Limb (tissue), 2 donors: ENCODE data around the gene ZNF664.

Source experiments
- DNase-seq, 2 donors: peaks; one replicate each; pipeline ENCODE4 v3.0.0-alpha.2; 2016; ENCODE audit errors: extremely low spot score in 2 of 2

The ZNF664 gene

DNA sequence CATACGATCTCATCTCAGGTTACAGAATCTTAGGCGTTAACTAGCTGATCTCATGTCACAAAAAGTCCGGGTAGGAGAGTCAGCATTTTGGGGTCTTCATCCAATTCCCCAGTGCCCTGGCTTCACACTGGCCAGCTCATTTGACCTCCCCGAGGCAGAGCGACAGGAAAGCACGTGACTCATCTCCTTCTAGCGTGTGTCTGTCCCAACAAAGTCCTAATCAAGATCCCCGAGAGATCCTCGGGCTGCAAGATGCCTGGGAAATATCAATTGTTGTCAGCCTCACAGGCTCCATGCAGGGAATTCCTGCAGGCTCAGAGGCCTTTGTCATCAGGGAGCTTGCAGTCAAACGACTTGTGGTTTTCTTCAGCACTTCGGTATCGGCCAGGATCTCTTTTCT lies 57.5 kb downstream of the ZNF664 start:
- DNase-seq: no peak

GRCh38 chr12:124031058-124031457 lies 58.0 kb downstream of the ZNF664 start:
- DNase-seq: no peak

- peak; percentile 57 to 74 for DNase-seq
These were observed 59.4 kb downstream of the ZNF664 start for GRCh38 chr12:124032265-124032886.

DNA sequence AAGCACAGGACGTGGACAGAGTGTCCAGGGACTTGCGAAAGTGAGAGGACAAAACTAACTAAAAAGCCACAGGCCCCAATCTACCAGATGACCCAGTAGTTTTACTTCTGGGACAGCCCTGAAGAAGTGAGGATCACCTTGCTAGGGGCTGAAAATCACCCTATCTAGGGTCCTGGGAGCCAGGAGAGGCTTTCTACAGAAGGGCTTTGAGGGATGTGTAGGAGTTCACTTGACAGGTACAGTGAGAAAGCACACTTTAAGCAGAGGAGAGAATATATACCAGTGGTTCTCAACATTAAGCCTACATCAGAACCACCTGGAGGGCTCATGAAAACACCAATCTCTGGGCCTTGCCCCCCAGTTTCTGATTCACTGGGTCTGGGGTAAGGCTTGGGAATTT lies 60.8 kb downstream of the ZNF664 start:
- no peak for DNase-seq

GRCh38 chr12:124034297-124034696 lies 61.3 kb downstream of the ZNF664 start:
- no peak for DNase-seq

DNA sequence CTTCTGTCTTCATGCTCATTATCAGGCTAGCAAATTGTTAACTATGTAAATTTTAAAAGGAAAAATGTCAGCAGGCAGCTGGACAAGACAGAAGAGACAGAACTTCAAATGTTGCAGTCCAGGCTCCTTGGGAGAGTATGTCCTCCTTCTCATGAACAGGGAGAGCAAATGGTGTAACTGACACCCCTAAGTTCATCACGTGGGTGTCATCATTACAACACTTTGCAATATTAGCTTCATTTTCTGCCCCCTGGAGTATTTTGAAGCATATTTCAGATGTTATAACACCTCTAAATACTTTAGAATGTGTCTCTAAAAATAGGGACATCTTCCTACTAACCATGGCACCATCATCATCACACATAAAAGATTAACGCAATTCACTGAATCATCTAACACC lies 62.1 kb downstream of the ZNF664 start:
- DNase-seq: no peak

DNA sequence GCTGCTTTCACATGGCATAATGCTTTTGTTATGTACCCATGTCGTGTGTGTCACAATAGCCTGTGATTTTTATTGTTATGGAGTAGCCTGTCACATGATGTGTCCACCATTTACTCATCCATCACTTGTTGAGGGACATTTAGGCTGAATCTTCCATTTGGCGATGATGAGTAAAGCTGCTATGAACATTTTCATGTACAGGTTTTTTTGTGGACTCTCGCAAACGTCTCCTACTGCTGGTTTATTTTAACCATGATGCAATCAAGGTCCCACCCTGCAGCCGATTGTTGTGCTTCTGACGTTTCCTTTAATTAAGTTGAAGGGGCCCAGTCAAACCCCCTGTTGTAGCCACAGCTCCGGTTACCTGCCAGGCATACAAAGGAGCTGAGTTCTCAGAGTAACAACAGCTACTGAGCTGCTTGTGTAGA lies 63.2 kb downstream of the ZNF664 start:
- DNase-seq: no peak

GRCh38 chr12:124036657-124037109 lies 63.7 kb downstream of the ZNF664 start:
- peak; percentile 68 to 79 for DNase-seq

DNA sequence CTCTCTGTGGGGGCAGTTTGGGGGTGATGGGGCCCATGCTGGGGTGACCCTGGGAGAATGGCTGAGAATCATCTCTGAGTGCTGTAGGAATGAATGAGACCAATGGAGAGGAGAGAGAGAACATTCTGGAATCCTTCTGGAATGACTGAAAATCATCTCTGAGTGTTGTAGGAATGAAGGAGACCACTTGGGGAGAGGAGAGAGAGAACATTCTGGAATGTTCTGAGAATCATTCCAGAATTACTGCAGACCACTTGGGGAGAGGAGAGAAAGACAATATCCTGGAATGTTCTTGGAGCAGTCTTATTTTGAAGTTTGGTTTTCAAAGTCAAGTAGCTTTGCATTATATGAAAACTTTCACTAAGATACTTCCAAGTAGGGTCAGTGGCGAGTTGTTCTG lies 64.3 kb downstream of the ZNF664 start:
- no peak for DNase-seq

DNA sequence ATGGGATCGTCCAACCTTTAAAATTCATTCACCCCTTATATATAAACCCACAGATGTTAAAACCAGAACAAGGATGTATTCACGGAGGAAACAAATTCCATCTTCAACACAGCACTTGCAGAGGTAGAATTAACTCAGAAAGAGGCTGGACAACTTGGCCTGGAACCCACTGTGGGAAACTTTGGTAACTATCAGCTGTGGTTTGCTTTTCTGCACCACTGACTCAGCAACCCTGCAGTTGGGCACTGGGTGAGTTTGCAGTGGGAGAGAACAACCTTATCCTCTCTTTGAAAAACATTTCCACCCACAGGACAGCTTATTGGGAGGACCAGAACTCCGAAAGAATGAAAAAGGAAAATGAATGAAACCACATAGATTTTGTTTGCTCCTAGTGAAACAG lies 66.3 kb downstream of the ZNF664 start:
- DNase-seq: no peak

DNA sequence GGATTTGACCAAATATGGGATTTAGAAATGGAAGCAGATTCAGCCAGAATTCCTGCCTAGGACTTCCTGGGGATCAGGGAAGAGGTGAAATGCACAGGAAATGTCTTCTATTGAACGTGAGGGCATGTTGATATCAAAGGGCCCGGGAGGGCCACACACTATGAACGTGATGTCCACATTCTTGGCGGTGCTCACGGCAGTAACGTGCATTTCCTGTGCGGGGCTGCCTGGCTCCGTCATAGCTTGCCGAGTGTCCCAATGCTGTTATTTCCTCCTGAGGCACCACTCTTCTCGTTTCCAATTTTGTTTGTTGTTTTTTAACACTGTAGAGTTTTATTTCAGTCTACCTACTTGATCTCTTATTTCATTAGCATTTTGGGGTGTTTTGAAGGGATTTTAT lies 67.3 kb downstream of the ZNF664 start:
- DNase-seq: no peak

DNA sequence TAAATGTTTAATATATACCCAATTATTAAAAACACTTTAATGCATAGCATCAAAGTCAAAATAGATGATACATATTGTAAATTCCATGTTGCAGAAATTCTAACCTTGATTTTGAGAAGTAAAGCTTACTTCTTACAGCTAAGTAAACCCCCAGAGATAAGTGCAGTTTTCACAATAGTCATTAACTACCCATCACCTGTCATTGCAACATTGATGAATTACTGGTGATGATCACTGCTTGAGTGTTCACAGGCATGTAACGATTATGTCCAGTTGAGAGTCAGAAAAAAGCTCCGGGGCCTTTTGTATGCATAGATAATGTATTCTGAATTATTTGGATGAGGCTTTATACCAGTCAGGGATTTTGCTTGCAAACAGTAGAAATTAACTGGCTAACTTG lies 67.7 kb downstream of the ZNF664 start:
- no peak for DNase-seq

DNA sequence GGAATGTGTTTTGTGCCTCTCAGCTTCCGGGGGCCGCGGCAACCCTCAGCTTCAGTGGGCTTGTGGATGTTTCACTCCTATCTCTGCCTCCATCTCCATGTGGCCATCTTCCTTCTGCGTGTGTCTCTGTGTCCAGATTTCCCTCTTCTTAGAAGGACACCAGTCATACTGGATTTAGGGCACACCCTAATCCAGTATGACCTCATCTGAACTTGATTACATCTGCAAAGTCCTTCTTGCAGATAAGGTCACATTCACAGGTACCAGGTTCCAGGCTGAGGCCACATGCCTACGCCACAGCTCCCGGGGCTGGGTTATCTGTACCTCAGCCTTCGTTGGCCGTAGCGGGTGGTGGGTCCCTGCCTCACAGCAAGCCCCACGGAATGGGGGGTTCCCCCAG lies 68.9 kb downstream of the ZNF664 start:
- DNase-seq: no peak

DNA sequence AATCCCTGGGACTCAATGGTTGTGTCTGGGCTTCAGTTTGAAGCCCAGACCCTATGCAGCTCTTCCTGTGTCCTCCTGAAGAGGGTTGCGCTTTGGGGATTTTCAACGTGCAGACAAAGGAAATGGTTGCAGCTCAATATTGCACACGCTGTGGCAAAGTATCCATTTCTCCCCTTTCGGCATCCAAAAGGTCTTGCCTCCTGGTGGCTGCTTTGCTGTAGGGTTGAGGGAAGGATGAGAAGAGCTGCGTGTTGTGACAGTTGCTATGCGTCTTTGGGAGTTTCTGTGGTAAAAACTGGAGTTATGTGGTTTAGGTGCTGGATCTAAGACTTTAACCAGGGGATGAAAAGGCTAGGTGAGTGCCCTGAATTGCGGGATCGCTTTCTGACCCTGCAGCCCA lies 71.0 kb downstream of the ZNF664 start:
- no peak for DNase-seq

DNA sequence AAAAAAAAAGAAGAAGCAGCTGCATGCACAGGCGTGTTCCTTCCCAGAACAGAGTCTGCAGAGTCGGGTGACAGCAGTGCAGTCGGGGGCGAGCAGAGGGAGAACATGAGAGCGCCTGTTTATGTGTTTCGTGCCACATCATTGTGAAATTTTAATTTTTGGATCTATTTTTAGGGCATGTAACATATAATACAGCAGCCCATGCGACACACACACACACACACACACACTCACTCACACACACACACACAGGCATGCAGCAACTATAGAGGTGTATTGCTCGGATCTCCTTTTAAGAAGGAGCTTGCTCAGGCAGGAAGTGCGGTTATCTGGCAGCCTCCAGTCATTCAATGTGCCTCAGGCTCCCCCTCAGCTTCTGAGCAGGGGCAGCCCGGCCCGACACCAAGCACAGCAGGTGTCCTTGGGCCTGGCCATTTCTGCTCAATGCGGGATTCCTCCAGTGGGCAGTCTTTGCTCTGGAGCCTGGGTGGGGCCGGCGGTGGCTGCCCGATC lies 71.8 kb downstream of the ZNF664 start:
- DNase-seq: peak in 1 of 2 donors; percentile 45

GRCh38 chr12:124045671-124046455 lies 72.8 kb downstream of the ZNF664 start:
- no peak for DNase-seq

- DNase-seq: no peak
These were observed 73.4 kb downstream of the ZNF664 start for GRCh38 chr12:124046456-124046740.

- no peak for DNase-seq
These were observed 74.1 kb downstream of the ZNF664 start for GRCh38 chr12:124047045-124047566.

GRCh38 chr12:124049451-124050094 lies 76.6 kb downstream of the ZNF664 start:
- no peak for DNase-seq

- DNase-seq: peak; percentile 79 to 87
These were observed 80.8 kb downstream of the ZNF664 start for GRCh38 chr12:124053851-124054250.

- DNase-seq: no peak
These were observed 82.1 kb downstream of the ZNF664 start for GRCh38 chr12:124055066-124055465.

DNA sequence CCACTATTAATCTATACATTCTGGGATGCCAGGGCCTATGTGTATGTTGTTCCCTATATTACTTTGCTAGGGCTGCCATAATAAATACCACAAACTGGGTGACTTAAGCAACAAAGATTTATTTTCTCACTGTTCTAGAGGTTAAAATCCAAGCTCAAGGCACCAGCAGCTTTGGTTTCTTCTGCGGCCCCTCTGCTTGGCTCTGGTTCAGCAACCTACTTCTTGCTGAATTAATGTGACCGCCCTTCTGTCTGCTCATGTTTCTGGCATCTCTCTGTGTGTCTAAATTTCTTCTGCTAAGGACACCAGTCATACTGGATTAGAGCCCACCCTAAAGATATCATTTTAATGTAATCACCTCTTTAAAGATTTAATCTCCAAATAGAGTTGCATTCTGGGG lies 84.7 kb downstream of the ZNF664 start:
- DNase-seq: peak; percentile 49 to 70
